DOHH2 (cell line): ENCODE data around the gene IQGAP1.

Source experiments
- H3F3A ChIP-seq: fragments of 200-600 bp; sonication (generic), shearing (Covaris generic); 2 replicates; pipeline ENCODE4 v1.6.0; 2016; ENCODE audit warnings: antibody characterized with exemption, mild to moderate bottlenecking; ENCODE audit not compliant: control insufficient read depth, insufficient read depth
- H3K27ac ChIP-seq: fragments of 200-600 bp; sonication (generic); 2 replicates; pipeline ENCODE4 v1.5.1; 2014; ENCODE audit warnings: low read depth, mild to moderate bottlenecking, low read length, moderate library complexity
- H3K27me3 ChIP-seq: fragments of 200-600 bp; sonication (generic); 2 replicates; pipeline ENCODE4 v1.6.1; 2014; ENCODE audit warnings: mild to moderate bottlenecking, low read length, mixed read lengths; ENCODE audit not compliant: control insufficient read depth
- H3K36me3 ChIP-seq: fragments of 200-600 bp; sonication (generic); 2 replicates; pipeline ENCODE4 v1.6.1; 2014; ENCODE audit warnings: mild to moderate bottlenecking, low read length, moderate library complexity, mixed read lengths; ENCODE audit not compliant: control insufficient read depth
- H3K4me1 ChIP-seq: fragments of 200-600 bp; sonication (generic); 2 replicates; pipeline ENCODE4 v1.6.1; 2014; ENCODE audit warnings: mild to moderate bottlenecking, low read length, mixed read lengths; ENCODE audit not compliant: control insufficient read depth
- H3K4me2 ChIP-seq: fragments of 200-600 bp; sonication (generic); 2 replicates; pipeline ENCODE4 v1.6.0; 2014; ENCODE audit warnings: mild to moderate bottlenecking, low read length, moderate library complexity
- H3K4me3 ChIP-seq: fragments of 200-600 bp; sonication (generic); 2 replicates; pipeline ENCODE4 v1.5.1; 2014; ENCODE audit warnings: mild to moderate bottlenecking, low read length, mixed read lengths
- H3K79me2 ChIP-seq: fragments of 200-600 bp; sonication (generic); 2 replicates; pipeline ENCODE4 v1.6.1; 2014; ENCODE audit warnings: mild to moderate bottlenecking, low read length, mixed read lengths; ENCODE audit not compliant: control insufficient read depth
- H3K9me2 ChIP-seq: fragments of 200-600 bp; sonication (generic); replicated peaks from 2 replicates; pipeline ENCODE4 v1.6.1; 2014; ENCODE audit warnings: mild to moderate bottlenecking, low read length, mixed read lengths; ENCODE audit not compliant: control insufficient read depth
- H3K9me3 ChIP-seq: fragments of 200-600 bp; sonication (generic); 2 replicates; pipeline ENCODE4 v1.6.1; 2014; ENCODE audit warnings: antibody characterized with exemption, low read length, mixed read lengths; ENCODE audit not compliant: control insufficient read depth, insufficient read depth
- H4K20me1 ChIP-seq: fragments of 200-600 bp; sonication (generic); 2 replicates; pipeline ENCODE4 v1.6.0; 2014; ENCODE audit warnings: low read depth, mild to moderate bottlenecking, antibody characterized with exemption, low read length, moderate library complexity; ENCODE audit not compliant: control insufficient read depth, insufficient read depth
- EZH2phosphoT487 ChIP-seq: fragments of 200-600 bp; sonication (generic); IDR thresholded peaks from 2 replicates; pipeline ENCODE4 v1.6.1; 2017; ENCODE audit warnings: borderline replicate concordance, mild to moderate bottlenecking, antibody characterized with exemption, low read length, moderate library complexity, mixed read lengths
- TF ChIP-seq, protein P1 (sequence below): fragments of 200-600 bp; sonication (generic); IDR thresholded peaks from one replicate; pipeline ENCODE4 v1.5.1; 2014; ENCODE audit warnings: antibody characterized with exemption, mild to moderate bottlenecking, low read depth, low read length; ENCODE audit not compliant: poor library complexity, severe bottlenecking

Gene IQGAP1

DNA sequence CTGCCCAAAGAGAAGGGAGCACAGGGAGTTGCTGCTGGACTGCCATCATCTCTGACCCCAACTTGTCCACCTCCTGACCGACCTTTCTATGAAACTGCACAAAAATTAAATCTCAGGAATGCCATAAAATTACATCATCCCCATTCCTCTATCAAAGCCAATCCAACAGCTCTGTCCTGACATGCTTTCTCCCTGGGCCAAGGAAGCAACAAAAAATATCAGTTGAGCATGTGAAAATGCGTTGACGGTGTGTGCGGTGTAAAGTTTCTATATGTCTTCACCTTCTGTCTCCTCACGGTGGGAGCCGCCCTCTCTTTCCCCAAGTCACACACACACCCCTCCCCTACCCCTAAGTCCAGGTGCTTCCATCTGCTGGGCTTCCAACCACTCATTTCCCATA is 39.6 kb upstream of the IQGAP1 start:
- TF ChIP-seq EZH2phosphoT487: no peak
- TF ChIP-seq, protein P1, sequence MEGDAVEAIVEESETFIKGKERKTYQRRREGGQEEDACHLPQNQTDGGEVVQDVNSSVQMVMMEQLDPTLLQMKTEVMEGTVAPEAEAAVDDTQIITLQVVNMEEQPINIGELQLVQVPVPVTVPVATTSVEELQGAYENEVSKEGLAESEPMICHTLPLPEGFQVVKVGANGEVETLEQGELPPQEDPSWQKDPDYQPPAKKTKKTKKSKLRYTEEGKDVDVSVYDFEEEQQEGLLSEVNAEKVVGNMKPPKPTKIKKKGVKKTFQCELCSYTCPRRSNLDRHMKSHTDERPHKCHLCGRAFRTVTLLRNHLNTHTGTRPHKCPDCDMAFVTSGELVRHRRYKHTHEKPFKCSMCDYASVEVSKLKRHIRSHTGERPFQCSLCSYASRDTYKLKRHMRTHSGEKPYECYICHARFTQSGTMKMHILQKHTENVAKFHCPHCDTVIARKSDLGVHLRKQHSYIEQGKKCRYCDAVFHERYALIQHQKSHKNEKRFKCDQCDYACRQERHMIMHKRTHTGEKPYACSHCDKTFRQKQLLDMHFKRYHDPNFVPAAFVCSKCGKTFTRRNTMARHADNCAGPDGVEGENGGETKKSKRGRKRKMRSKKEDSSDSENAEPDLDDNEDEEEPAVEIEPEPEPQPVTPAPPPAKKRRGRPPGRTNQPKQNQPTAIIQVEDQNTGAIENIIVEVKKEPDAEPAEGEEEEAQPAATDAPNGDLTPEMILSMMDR: no peak
- Histone ChIP-seq H3K9me3 (no peaks in the 10 kb centered on the region), H3K36me3 (no peaks in the 10 kb centered on the region), H3K4me1 (peaks cover 8% of the 10 kb centered on the region), H3K27me3 (no peaks in the 10 kb centered on the region), H3F3A (no peaks in the 10 kb centered on the region), H3K4me2 (no peak overlapping the region), H4K20me1 (no peaks in the 10 kb centered on the region), H3K27ac (no peak overlapping the region), H3K4me3 (no peak overlapping the region), H3K79me2 (no peaks in the 10 kb centered on the region), H3K9me2 (no peaks in the 10 kb centered on the region)

DNA sequence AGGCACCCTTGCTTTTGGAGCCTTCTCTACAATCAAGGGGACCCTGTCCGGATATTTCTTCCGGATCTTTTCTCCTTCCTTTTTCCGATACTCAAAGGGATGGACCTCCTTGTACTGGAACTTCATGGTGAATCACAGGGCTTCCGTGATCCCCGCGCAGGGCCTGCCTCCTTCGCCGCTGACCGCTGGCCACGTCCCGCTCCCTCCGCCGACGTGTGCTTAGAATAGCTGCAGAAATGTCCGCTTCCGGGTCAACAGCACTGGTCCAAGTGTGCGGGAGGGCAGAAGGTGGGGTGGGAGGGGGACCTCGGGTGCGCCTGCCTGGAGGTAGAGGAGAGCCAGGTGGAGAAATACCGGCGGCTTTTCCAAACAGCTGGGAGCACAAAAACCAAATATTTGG is 39.0 kb upstream of the IQGAP1 start:
- no peak overlapping the region for H3K27ac ChIP-seq
- H3F3A ChIP-seq: no peaks in the 10 kb centered on the region
- H3K4me3 ChIP-seq: no peak overlapping the region
- no peaks in the 10 kb centered on the region for H4K20me1 ChIP-seq
- H3K79me2 ChIP-seq: no peaks in the 10 kb centered on the region
- no peak overlapping the region for H3K4me2 ChIP-seq
- no peaks in the 10 kb centered on the region for H3K27me3 ChIP-seq
- H3K9me2 ChIP-seq: no peaks in the 10 kb centered on the region
- no peaks in the 10 kb centered on the region for H3K9me3 ChIP-seq
- peaks cover 8% of the 10 kb centered on the region for H3K4me1 ChIP-seq
- no peaks in the 10 kb centered on the region for H3K36me3 ChIP-seq
- TF ChIP-seq EZH2phosphoT487: no peak
- TF ChIP-seq, protein P1: no peak

DNA sequence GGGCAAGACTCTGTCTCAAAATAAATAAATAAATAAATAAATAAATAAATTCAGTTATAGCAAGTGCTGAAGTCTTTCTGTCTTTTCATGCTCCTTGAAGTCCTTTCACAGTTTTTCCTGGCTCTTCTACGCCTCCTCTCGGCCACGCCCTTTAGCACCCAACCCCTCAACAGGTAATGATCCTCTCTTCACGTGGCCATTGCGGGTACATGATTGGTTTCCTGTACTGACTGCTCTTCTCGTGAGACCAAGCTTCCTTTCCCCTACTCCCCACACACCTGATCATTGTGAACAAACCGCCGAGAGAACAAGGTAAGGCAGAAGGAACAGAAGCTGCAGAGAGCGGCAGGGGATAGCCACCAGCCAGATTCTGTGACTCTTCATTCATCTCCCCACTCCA is 38.2 kb upstream of the IQGAP1 start:
- no peaks in the 10 kb centered on the region for H4K20me1 ChIP-seq
- no peaks in the 10 kb centered on the region for H3K27me3 ChIP-seq
- H3F3A ChIP-seq: no peaks in the 10 kb centered on the region
- no peaks in the 10 kb centered on the region for H3K9me2 ChIP-seq
- no peak overlapping the region for H3K27ac ChIP-seq
- no peaks in the 10 kb centered on the region for H3K79me2 ChIP-seq
- TF ChIP-seq, protein P1: no peak
- no peak for TF ChIP-seq EZH2phosphoT487
- no peak overlapping the region for H3K4me2 ChIP-seq
- H3K9me3 ChIP-seq: no peaks in the 10 kb centered on the region
- H3K4me3 ChIP-seq: no peak overlapping the region
- no peaks in the 10 kb centered on the region for H3K36me3 ChIP-seq
- H3K4me1 ChIP-seq: peaks cover 8% of the 10 kb centered on the region
